Fibroblast of upper back skin (primary cell): ENCODE measurements around the gene RPL18A.

Source experiments
- DNase-seq: peaks from one replicate; pipeline ENCODE4 v3.0.0-alpha.2; 2013

The RPL18A gene

GRCh38 chr19:17859533-17860330 lies at the start of gene RPL18A:
Gene RPL18A (plus strand): TSS chr19:17859910. CDS start chr19:17859957, 47 bp downstream.
- peak; percentile 100 for DNase-seq

DNA sequence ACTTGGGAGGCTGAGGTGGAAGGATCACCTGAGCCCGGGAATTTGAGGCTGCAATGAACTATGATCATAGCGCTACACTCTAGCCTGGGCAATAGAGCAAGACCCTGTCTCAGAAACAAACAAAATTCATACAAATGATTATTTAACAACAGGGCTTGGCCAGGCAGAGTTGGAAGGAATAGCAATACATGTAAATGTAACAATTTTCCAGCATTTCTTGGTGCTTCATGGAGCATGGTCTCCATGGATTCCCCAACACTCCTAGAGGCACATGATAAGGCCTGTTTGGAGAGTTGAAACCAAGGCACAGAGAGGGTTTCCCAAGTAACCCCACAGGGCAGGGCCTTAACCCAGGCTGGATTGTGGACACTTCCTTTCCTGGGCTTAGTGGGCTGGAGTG lies 48.6 kb upstream of the RPL18A start:
- no peak for DNase-seq

GRCh38 chr19:17811681-17812080 lies 48.0 kb upstream of the RPL18A start:
- DNase-seq, result no peak

GRCh38 chr19:17812099-17812498 lies 47.6 kb upstream of the RPL18A start:
- DNase-seq, result no peak

DNA sequence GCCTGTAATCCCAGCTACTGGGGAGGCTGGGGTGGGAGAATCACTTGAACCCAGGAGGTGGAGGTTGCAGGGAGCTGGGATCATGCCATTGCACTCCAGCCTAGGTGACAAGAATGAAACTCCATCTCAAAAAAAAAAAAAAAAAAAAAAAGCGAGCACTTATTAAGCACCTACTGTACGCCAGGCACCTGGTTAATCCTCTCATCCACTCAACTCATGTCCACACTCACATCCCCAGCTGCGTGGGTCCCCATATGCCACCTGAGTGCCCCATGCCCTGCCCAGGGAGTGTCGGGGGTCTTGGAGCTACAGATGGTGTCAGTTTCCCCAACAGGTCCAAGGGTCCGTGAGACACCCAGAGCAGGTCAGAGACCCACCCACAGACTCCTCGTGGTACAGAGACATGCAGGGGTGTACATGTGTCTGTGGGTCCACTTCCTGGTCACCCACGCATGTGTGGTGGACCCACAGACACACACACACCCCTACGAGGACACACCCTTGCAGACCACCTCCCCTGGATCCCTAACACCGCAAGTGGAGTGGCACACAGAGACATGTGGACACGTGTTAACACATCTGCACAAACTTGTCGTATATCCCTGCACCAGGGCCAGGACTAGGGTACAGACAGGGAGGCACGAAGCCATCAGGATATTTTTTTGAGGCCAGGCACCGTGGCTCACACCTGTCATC lies 41.9 kb upstream of the RPL18A start:
- no peak for DNase-seq

- no peak for DNase-seq
Observed at GRCh38 chr19:17821190-17821589, 38.5 kb upstream of the RPL18A start, which contains the start of gene INSL3. Gene INSL3 (minus strand): TSS chr19:17821519. CDS start chr19:17821506, 13 bp downstream.

GRCh38 chr19:17824339-17824738 lies 35.4 kb upstream of the RPL18A start:
- DNase-seq, result no peak

DNA sequence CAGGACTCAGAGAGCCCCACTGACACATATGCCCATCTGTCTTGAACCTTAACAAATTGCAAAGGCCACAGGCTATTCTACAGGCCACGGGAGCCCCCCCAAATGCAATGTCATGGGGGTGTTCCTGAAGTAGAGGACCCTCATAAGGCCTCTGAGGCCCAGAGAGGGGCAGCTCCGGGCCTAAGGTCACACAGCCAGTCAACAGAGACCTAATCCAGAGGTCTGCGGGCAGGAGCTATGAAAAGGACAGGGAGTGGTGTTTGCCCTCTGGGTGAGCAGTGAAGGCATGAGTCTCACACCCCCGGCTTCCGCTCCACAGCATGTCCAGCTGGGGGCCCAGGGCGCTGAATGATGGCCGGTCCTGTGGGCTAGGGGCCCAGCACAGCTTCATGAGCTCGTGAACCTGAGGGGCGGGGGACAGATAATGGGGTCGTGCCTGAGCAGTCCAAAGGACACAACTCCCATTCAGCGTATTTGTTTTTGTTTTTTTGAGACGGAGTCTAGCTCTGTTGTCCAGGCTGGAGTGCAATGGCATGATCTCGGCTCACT lies 33.1 kb upstream of the RPL18A start:
- DNase-seq, result no peak

- DNase-seq, result peak; percentile 54
Observed at GRCh38 chr19:17829855-17830566, 29.7 kb upstream of the RPL18A start.

- DNase-seq, result peak; percentile 84
Observed at GRCh38 chr19:17830567-17831418, 28.9 kb upstream of the RPL18A start.

GRCh38 chr19:17831419-17831888 lies 28.3 kb upstream of the RPL18A start:
- no peak for DNase-seq

DNA sequence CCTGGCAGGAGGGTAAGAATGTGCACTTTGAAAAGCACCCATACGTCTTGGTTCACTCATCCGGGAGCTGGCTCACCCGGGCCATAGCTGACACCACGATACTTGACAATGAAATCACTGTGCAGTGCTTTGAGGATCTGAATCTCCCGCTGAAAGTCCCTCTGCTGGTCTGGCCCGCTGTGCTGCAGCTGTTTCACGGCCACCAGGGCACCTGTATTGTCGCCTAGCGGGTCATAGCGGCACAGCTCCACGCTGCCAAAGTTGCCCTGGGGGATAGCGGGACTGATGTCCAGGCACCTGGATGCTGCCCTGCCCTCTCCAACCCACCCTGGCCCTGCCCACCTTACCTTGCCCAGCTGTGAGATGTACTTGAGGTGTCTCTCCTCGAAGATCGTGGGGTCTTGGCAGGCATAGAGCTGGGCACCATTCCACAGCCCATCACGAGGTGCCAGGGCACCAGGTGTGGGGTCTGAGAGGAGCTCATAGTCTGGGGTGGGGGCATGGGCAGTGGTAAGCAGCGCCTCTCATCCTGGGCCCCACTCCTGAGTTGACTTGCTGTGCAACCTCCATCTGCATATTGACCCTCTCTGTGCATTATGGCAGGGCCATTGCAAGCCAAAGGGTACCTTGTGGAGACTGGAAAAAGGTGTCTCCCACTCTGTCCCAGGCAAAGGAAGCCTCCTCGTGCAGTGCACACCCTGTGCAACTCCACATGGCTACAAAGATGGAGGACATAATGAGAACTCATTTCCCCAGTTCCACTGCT lies 27.1 kb upstream of the RPL18A start:
- no peak for DNase-seq

GRCh38 chr19:17834350-17835181 lies 25.1 kb upstream of the RPL18A start:
- DNase-seq, result no peak

- DNase-seq, result no peak
Observed at GRCh38 chr19:17835182-17836006, 24.3 kb upstream of the RPL18A start.

- DNase-seq, result no peak
Observed at GRCh38 chr19:17836530-17836929, 23.2 kb upstream of the RPL18A start.

DNA sequence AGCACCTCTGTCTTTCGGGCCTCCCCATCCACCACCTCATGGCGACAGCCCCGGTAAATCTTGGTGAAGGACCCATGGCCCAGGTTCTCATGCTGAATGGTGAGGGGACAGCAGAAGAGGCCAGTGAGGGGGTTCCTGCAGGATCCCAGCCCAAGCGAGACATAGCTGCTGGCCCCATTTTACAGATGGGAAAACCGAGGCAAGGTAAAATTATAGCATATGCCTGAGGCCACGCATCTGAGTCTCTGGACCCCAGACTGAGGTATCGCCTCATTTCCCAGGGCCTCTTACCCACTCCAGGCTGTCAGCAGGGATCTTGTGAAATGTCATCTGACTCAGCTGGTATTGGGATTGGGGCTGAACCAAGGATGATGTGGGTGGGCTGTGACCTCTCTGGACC lies 21.7 kb upstream of the RPL18A start:
- DNase-seq, result no peak

DNA sequence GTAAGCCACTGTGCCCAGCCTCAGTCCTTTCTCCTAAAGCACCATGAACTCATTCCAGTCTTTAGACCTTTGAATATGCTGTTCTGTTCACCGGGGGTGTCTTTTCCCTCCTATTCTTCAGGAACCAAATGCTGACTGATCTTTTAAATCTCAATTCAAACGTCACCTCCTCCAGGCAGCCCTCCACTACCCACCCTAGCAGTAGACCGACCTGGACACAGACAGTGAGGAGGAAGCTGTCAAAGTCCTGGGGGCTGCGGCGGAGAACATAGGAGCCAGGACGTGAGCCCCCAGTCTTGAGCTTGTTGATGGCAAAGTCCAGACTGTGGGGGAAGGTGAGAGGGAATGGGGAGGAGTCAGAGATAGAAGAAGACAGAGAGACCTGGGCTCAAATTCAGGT lies 19.7 kb upstream of the RPL18A start:
- no peak for DNase-seq

- DNase-seq, result no peak
Observed at GRCh38 chr19:17841371-17841809, 18.3 kb upstream of the RPL18A start.
